Measurements from ENCODE around the gene PRKAR1B.

GRCh38 chr7:655758-656157 is 71.3 kb downstream of the PRKAR1B start:
- TF ChIP-seq CTCF (conservative IDR thresholded peaks at IDR 0.05; ENCODE audit: low read length) (no peak), EZH2phosphoT487 (IDR thresholded peaks at IDR 0.05; ENCODE audit: borderline replicate concordance, low read depth, low read length) (no peak)
